ENCODE data around the gene EPB41L4A. TPM values are rescaled to one million over a fixed set of nuclear protein-coding genes. Genes with fewer than 3 reads are reported as not detected.
"Not testable (repeated sequence)": the region's sequence is repeated elsewhere in the genome, so short reads cannot be mapped to it uniquely, and the experiment has no call there.

Gene EPB41L4A
- total and polyA plus RNA-seq, 2 donors (not counting 1 experiment from before 2014, with no cell fraction given), result 0.23 to 0.50 TPM

GRCh38 chr5:112436144-112436543 lies 17.1 kb upstream of the EPB41L4A start:
- no peak overlapping the region for H2AFZ ChIP-seq (ENCODE audit: low read length)
- DNase-seq (ENCODE audit: low read depth in 2 of 2), result no peak

GRCh38 chr5:112434641-112435040 lies 15.6 kb upstream of the EPB41L4A start:
- Histone ChIP-seq H2AFZ (ENCODE audit: low read length) (no peak overlapping the region), H3K27ac (ENCODE audit: insufficient read depth, low read length) (no peak overlapping the region), H3K4me1 (ENCODE audit: control insufficient read depth, extremely low read depth, insufficient read depth, low read length) (no peaks in the 10 kb centered on the region), H3K9ac (ENCODE audit: insufficient read depth, low read length) (no peak overlapping the region), H3K4me2 (ENCODE audit: extremely low read depth, insufficient read depth, low read length) (no peak overlapping the region), H3K79me2 (ENCODE audit: control insufficient read depth, insufficient read depth, low read length) (no peaks in the 10 kb centered on the region), H3K36me3 (ENCODE audit: control insufficient read depth, insufficient read depth, low read length) (no peaks in the 10 kb centered on the region), H4K20me1 (ENCODE audit: control insufficient read depth, extremely low read depth, insufficient read depth, low read length) (no peaks in the 10 kb centered on the region), H3K9me3 (ENCODE audit: control insufficient read depth, insufficient read depth, low read depth, low read length) (no peaks in the 10 kb centered on the region), H3K27me3 (ENCODE audit: control insufficient read depth, insufficient read depth, low read length) (no peaks in the 10 kb centered on the region), H3K4me3 (replicated peaks in 1 of 4; ENCODE audit: control extremely low read depth in 1 of 4, insufficient read depth in 1 of 4, low read depth in 3 of 4, low read length in 4 of 4) (no peak overlapping the region)
- DNase-seq (ENCODE audit: low read depth in 2 of 2), result no peak
- TF ChIP-seq EZH2 (IDR thresholded peaks at IDR 0.05; ENCODE audit: low read length, missing control alignments), result no peak
- TF ChIP-seq, protein P1, sequence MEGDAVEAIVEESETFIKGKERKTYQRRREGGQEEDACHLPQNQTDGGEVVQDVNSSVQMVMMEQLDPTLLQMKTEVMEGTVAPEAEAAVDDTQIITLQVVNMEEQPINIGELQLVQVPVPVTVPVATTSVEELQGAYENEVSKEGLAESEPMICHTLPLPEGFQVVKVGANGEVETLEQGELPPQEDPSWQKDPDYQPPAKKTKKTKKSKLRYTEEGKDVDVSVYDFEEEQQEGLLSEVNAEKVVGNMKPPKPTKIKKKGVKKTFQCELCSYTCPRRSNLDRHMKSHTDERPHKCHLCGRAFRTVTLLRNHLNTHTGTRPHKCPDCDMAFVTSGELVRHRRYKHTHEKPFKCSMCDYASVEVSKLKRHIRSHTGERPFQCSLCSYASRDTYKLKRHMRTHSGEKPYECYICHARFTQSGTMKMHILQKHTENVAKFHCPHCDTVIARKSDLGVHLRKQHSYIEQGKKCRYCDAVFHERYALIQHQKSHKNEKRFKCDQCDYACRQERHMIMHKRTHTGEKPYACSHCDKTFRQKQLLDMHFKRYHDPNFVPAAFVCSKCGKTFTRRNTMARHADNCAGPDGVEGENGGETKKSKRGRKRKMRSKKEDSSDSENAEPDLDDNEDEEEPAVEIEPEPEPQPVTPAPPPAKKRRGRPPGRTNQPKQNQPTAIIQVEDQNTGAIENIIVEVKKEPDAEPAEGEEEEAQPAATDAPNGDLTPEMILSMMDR (conservative IDR thresholded peaks at IDR 0.05 in 1 of 2, IDR thresholded peaks at IDR 0.05 in 1 of 2; ENCODE audit: low read depth in 1 of 2, low read length in 2 of 2), result no peak

More at GRCh38 chr5:112436144-112436543, 17.1 kb upstream of the EPB41L4A start:
- H3K27ac ChIP-seq (ENCODE audit: insufficient read depth, low read length), result no peak overlapping the region
- no peak overlapping the region for H3K4me3 ChIP-seq (replicated peaks in 1 of 4; ENCODE audit: control extremely low read depth in 1 of 4, insufficient read depth in 1 of 4, low read depth in 3 of 4, low read length in 4 of 4)
- H3K27me3 ChIP-seq (ENCODE audit: control insufficient read depth, insufficient read depth, low read length), result no peaks in the 10 kb centered on the region
- no peaks in the 10 kb centered on the region for H3K4me1 ChIP-seq (ENCODE audit: control insufficient read depth, extremely low read depth, insufficient read depth, low read length)
- no peaks in the 10 kb centered on the region for H3K36me3 ChIP-seq (ENCODE audit: control insufficient read depth, insufficient read depth, low read length)
- no peak overlapping the region for H3K4me2 ChIP-seq (ENCODE audit: extremely low read depth, insufficient read depth, low read length)
- H3K79me2 ChIP-seq (ENCODE audit: control insufficient read depth, insufficient read depth, low read length), result no peaks in the 10 kb centered on the region
- H3K9ac ChIP-seq (ENCODE audit: insufficient read depth, low read length), result no peak overlapping the region
- TF ChIP-seq EZH2 (IDR thresholded peaks at IDR 0.05; ENCODE audit: low read length, missing control alignments), result no peak
- TF ChIP-seq, protein P1 (conservative IDR thresholded peaks at IDR 0.05 in 1 of 2, IDR thresholded peaks at IDR 0.05 in 1 of 2; ENCODE audit: low read depth in 1 of 2, low read length in 2 of 2), result no peak
- no peaks in the 10 kb centered on the region for H4K20me1 ChIP-seq (ENCODE audit: control insufficient read depth, extremely low read depth, insufficient read depth, low read length)
- no peaks in the 10 kb centered on the region for H3K9me3 ChIP-seq (ENCODE audit: control insufficient read depth, insufficient read depth, low read depth, low read length)

- H3K4me1 ChIP-seq (ENCODE audit: control insufficient read depth, extremely low read depth, insufficient read depth, low read length); H2AFZ ChIP-seq (ENCODE audit: low read length); H3K27me3 ChIP-seq (ENCODE audit: control insufficient read depth, insufficient read depth, low read length); H4K20me1 ChIP-seq (ENCODE audit: control insufficient read depth, extremely low read depth, insufficient read depth, low read length); H3K4me2 ChIP-seq (ENCODE audit: extremely low read depth, insufficient read depth, low read length); H3K79me2 ChIP-seq (ENCODE audit: control insufficient read depth, insufficient read depth, low read length); H3K27ac ChIP-seq (ENCODE audit: insufficient read depth, low read length); H3K9me3 ChIP-seq (ENCODE audit: control insufficient read depth, insufficient read depth, low read depth, low read length); H3K4me3 ChIP-seq (replicated peaks in 1 of 4; ENCODE audit: control extremely low read depth in 1 of 4, insufficient read depth in 1 of 4, low read depth in 3 of 4, low read length in 4 of 4); H3K36me3 ChIP-seq (ENCODE audit: control insufficient read depth, insufficient read depth, low read length); DNase-seq (ENCODE audit: low read depth in 2 of 2); H3K9ac ChIP-seq (ENCODE audit: insufficient read depth, low read length): not testable (repeated sequence)
Measured at GRCh38 chr5:112426202-112426601, 7.1 kb upstream of the EPB41L4A start.

All from fibroblast of lung (primary cell).